Measurements from ENCODE around the gene GNAL.
"Not testable (repeated sequence)": the region's sequence is repeated elsewhere in the genome, so short reads cannot be mapped to it uniquely, and the experiment has no call there.

Gene GNAL

DNA sequence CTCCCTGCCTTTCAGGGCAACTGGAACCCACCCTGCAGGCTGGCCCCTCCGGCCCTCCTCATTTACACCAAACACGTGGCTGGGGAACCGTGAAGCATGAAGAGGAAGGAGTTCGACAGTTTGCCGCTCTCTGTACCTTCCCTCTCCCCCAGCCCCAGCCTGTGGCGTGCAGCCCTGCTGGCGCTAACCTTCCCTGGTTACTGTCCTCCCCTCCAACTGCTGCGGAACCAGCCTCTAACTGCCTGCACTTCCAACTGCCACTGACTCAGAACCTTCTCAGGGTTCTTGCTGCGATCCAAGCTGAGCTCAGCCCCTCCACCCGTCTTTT is 19.2 kb upstream of the GNAL start:
- no peak for FAIRE-seq

DNA sequence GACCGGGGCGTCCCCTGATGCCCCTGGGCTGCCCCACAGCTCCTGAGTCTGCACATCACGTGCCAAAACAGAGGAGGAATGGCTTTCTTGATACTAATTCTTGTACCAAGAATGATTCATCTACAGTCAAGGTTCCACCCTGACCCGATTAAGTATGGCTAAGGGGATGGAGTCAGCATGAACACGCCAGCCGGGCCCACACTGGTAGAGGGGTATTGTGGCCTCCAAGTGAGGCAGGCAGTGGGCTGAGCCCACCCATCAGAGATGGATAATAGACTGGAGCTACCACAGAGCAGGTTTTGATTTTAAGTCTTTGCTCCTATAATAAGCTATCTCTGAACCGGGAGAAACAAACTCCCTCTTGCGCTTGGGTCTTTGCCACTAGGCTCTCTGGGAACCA is 17.9 kb upstream of the GNAL start:
- FAIRE-seq = no peak

DNA sequence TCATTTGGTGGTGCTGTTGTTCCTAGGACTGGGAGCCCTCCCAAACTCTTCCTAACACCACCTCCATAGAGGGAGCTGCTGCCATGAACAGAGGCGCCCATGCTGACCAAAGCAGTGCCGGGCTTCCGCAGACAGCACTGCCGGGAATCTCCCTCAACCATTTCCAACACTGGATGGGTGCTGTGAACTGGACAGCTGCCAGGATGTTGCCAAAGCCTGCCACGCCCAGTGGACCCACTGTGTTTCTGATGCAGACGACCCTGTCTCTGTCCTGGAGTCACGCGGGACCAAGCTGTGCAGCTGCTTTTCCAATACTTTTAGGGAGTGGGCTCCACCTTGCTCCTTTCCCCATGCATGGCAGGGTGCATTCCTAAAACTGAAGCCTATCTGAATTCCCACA is 16.9 kb upstream of the GNAL start:
- no peak for FAIRE-seq

DNA sequence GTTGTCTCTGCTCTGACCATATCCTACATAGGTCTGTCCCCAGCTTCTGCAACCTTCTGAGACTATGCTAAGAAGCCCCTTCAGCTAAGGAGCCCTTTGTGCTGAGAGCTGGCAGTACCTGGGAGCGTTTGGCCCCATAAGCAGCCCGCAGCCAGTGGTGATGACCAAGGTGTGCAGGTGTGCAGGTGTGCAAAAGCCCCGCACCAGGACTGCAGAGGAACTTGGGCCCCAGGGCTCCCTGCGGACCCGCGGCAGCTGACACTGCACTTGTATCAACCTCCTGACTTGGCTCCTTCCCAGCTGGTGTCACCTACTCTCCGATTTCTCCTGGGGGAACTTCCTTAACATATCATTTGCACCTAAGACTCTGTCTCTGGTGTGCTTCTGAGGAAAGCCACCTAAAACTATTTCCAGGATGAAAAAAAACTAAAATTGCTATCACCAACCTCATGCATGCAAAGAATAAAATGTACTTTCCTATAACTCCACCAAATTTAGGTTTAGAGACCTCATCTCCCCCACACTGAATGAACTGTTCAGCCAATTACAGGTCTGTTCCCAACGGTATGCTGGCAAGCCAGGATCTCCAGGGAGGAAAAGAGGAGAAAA is 16.1 kb upstream of the GNAL start:
- no peak for FAIRE-seq

DNA sequence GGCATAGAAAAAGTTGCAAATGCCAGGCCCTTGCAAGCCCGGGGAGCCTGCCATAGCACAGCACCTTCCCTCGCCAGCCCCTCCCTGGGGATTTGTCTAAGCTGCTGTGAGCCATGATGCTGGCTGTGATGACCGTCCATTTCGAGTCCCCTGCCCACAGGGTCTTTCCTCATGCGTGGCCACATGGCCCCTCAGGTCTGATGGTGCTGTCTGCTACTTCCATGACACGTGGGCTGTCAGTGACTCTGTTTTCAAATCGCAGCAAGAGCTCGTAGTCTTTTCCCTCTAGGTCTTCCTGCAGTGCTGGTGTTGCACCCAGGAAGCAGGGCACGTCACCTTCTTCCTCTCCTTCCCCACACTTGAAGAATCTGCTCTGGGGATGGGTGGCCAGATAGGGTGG is 15.5 kb upstream of the GNAL start:
- FAIRE-seq = no peak

DNA sequence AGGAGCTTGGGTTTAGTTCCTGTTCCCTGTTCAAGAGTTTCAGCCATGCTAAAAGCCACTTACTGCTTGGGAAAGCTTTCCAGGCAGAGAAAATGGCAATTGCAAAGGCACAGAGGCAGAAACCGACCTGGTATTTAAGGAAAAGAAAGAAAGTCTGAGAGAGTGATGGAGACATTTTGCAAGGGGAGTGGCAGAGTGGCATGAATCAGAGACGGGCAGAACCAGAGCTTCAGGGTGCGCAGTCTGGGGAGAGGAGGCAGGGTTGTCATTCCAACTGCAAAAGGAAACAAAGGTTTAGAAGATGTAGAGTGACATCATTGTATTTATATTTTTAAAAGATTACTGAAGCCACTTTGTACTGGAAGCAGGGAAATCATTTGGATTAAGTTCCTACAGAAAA is 14.9 kb upstream of the GNAL start:
- FAIRE-seq = no peak

DNA sequence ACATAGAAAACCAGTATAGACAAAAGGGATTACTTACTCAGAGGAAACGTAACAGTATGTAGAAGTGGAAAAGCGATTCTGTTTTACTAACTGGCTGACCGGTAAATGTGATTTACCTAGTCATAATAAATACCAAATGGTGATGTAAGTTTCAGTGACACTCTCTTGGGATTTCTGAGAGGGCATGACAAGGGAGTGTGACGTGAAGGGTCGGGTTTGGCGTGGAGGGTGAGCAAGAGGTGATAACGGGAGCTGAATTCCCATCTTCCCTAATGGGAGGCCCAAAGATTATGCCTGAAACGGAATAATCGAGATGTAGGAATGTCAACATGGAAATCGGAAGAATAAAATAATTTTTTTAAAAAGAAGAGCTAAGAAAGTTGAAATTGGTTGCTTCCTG is 12.7 kb upstream of the GNAL start:
- no peak for FAIRE-seq

DNA sequence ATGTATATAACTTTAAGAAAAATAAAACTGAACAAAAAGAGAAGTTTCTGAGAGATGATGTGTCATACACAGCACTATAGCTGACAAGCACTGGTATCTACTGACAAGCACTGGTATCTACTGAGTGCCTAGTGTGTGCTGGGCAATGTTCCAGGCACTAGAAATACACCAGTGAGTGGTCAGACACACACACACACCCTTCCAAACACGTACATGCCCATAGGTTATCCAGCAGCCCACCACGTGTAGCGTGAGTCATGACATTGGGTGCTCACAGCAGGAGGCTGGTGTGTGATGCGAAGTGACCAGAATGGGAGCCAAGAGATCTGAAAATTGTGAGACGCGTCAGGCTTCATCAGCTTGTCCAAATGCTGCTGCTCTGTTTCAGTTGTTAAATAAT is 12.2 kb upstream of the GNAL start:
- FAIRE-seq = no peak

DNA sequence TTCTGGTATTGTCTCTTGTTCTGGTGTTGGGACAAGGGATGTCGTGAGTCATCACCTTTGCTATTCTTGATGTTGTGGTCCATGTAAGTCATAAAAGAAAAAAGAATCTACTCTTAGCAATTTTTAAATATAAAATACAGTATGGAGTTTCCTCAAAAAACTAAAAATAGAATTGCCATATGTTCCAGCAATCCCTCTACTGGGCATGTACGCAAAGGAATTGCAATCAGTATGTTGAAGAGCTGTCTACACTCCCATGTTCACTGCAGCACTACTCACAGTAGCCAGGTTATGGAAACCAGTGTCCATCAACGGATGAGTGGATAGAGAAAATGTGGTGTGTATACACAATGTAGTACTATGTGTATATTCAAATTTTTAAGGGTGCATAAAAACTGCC is 10.9 kb upstream of the GNAL start:
- FAIRE-seq = no peak

DNA sequence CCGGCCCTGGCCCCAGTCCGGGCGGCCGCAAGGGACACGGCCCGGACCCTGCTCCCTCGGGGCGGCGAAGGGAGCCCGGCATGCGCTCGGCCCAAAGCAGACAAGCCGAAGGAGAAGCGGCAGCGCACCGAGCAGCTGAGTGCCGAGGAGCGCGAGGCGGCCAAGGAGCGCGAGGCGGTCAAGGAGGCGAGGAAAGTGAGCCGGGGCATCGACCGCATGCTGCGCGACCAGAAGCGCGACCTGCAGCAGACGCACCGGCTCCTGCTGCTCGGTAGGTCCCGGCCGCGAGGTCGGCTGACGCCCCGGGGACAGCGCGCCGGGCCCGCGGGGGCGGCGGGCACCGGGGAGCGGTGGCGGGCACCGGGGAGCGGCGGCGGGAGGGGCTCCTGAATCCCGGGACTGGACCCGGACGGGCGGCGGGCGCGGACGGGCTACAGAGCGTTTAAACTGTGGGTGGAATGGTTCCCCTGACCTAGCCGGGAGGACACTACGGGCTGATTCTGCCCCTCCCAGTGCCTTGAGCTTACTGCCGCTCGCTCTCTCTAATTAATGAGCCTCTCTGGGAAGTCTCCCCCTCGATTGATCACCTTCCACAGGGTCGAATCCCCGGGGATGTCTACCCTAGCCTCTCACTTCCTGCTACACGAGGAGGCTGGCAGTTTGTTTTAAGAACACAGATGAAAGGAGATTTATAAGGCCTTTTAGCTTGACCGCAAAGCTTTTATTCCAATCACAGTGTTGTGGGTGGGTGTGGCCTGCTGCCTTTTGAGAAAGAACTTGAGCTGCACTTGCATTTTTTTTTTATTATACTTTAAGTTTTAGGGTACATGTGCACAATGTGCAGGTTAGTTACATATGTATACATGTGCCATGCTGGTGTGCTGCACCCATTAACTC is 853 bp downstream of the GNAL start:
- FAIRE-seq = no peak

DNA sequence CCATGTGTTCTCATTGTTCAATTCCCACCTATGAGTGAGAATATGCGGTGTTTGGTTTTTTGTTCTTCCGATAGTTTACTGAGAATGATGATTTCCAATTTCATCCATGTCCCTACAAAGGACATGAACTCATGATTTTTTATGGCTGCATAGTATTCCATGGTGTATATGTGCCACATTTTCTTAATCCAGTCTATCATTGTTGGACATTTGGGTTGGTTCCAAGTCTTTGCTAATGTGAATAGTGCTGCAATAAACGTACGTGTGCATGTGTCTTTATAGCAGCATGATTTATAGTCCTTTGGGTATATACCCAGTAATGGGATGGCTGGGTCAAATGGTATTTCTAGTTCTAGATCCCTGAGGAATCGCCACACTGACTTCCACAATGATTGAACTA is 1.6 kb downstream of the GNAL start:
- FAIRE-seq = not testable (repeated sequence)

DNA sequence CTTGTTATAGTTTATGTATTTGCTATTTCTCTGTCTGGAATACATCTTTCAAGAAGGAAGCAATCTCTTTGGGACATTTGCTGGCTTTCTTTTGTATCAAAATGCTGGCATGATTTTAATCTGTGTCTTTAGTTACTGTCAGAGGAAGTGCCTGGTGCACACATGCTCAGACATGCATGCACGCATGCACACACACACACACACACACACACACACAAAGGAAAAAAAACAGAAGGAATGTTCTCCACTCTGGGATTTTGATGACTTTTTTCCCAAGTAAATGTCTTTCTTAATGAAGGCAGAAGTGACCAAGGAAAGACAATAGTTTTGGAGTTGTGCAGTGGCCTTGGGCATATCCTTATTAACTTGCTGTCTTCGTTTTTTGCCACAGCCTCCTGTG is 6.7 kb downstream of the GNAL start:
- no peak for FAIRE-seq

DNA sequence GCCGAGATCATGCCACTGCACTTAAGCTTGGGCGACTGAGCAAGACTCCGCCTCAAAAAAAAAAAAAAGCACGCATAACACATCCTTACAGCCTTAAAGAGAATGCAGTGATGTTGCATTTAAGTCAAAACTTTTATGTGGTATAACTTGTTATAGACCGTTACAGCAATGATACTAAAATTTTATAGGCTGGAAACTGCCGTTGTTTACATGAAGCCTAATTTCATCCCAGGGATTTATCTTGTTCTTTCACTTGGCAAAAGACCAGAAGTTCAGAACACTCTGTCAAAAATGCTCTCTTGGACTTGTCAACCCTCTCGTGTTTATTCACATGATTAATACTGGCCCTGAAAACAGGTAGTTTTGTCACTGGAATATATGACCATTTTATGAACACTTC is 7.4 kb downstream of the GNAL start:
- no peak for FAIRE-seq

DNA sequence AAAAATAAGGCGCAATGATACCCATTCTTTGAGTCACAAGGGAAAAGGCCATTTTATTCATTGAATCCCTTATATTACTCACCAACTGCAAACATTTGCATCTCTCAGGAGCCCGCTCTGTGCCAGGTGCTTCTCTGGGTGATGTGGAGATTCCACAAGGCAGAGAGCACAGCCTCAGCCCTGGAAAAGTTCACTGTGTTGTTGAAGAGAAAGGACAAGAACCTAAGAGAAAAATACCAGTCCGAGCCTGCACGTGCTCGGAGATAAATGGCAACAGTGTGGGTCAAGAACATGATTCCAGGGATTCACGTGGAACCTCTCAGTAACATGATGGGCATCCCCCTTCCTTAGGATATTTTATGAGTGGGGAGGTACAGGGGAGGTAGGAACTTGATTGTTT is 11.8 kb downstream of the GNAL start:
- no peak for FAIRE-seq

DNA sequence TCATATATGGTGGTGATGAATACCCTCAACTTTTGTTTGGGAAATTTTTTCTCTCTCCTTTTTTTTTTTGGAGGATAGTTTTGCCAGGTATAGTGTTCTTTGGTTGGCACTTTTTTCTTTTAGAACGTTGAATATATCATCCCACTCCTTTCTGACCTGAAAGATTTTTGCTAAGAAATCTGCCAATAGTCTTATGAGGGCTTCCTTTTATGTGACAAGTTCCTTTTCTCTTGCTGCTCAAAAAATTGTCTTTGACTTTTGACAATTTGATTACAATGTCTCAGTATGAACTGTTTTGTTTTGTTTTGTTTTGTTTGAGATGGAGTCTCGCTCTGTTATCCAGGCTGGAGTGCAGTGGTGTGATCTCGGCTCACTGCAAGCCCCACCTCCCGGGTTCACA is 21.5 kb downstream of the GNAL start:
- FAIRE-seq = no peak

DNA sequence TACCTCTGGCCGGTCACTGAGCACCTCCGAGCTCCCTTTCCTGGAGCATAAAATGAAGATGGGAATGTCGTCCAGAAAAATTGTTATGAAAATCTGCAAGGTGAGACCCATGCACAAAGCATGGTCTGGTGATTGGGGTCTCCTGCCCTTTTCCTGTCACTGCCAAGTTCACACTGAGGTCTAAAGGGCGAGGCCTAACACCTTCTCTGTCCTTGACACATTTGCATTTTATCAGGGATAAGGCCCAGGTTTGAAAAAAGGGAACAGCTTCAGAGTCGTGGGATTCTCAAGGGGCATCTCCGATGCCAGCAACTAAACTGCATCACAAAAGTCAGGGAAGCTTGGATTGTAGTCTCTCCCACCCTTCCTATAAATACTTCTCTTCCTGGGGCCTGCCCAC is 24.7 kb downstream of the GNAL start:
- no peak for FAIRE-seq

DNA sequence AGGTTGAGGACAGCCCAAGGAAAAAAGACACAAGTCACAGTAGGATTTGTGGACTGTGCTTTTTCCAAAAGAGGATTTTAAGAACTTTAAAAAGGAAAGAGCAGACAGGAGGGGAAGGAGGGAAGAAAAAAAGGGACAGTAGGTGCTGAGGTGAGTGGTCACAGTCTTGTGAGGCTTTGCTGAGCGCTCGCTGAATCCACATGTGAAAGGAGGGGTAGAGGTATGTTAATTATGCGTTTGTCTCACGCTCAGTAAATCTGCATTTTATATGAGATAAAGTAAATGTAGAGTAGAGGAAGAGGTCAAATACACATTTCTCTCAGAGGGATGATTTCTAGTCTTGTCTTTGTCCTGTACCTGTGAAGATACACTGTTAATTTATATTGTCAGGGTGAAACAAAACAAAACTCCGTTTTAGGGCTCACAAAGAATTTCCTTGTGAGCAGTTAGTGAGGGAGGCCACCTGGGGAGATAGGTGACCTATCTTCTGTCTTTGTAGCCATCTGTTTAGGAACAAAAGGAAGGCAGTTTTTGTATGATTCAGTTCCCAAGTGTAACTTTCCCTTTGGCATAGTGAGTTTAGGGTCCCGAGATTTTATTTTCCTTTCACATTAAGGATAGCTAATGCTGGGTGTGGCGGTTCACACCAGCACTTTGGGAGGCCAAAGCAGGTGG is 25.3 kb downstream of the GNAL start:
- no peak for FAIRE-seq

DNA sequence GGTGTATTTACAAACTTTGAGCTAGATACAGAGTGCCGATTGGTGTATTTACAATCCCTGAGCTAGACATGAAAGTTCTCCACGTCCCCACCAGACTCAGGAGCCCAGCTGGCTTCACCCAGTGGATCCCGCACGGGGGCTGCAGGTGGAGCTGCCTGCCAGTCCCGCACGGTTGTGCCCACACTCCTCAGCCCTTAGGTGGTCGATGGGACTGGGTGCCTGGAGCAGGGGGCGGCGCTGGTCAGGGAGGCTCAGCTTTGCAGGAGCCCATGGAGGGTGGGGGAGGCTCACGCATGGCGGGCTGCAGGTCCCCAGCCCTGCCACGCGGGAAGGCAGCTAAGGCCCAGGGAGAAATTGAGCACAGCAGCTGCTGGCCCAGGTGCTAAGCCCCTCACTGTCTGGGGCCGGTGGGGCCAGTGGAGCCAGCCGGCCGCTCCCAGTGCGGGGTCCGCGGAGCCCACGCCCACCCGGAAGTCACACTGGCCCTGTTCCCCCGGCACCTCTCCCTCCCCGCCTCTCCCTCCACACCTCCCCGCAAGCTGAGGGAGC is 27.8 kb downstream of the GNAL start:
- FAIRE-seq = not testable (repeated sequence)

DNA sequence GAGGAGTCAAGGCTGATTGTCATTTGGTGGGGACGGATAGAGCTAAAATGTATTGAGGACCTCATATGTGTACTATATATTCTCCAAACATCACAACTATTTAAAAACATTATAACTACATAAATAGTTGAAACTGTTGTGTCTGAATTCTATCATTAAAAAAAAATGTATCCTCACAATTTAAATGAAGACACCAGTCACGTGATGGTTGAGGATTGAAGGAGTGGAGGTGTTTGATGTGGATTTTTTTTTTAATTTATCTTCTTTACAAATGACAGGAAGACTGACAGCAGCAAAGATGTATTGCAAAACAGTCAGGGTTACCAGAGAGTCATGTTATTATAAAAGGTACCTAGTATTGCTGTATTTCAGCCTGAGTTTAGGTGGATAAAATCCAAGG is 30.0 kb downstream of the GNAL start:
- FAIRE-seq = no peak

DNA sequence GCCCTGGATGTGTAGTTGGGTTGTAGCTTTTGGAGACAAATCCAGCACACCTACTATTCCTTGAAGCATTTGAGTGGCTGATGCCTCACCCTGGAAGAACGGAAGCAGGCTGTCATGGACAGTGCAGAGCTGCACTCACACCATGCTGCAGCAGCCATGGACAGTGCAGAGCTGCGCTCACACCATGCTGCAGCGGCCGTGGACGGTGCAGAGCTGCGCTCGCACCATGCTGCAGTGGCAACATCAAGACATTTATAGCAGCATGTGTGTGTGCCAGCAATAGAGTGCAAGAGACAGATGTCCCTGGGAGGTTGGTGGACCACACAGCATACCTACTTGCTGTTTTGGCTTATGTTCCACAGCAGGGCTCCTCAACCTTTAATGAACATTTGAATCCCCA is 30.6 kb downstream of the GNAL start:
- no peak for FAIRE-seq

DNA sequence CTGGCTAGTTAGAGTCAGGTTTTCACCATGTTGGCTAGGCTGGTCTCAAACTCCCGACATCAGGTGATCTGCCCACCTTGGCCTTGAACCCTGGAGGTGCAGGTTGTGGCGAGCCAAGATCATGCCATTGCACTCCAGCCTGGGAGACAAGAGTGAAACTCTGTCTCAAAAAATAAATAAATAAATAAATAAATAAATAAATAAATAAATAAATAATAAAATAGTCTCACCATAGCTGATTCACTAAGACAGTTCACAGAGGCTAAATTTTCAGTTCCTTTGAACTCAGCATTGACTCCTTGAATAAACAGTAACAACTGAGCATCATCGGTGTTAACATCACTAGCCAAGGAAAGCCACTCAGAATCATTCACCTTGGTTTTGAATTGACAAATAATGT is 32.7 kb downstream of the GNAL start:
- FAIRE-seq = no peak

DNA sequence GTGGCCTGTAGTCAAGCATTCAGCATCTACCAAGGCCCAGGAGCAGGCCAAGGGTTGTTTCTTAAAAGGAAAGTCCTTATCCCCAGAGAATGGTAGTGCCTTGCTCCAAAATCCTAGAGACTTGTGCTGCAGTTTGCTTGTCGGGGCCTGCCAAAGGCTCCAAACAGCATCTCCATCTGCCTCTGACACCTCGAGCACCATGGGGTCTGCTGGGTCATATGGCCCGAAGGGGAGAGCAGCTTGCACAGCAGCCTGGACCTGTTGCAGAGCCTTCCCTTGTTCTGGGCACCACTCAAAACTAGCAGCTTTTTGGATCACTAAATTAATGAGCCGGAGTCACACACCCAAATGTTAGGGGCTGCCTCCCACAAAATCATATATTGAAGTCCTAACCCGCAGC is 35.7 kb downstream of the GNAL start:
- no peak for FAIRE-seq

DNA sequence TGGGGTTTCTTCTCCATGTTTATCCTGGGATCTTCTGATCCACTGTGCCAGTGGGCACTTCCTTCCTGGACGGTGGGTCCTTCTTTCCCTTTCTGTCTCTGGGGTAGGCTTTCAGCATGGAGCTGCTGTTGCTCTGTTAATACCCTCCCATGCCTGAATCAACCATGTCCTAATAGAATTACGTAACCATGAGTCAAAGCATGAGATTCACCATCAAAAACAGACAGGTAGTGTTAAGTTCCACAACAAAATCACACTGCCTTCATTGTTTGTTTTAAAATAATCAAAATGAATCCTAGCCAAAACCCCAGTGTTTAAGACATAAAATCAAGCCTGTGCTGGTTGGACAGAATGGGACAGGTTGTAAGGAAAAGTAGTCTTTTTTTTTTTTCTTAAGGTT is 37.5 kb downstream of the GNAL start:
- FAIRE-seq = no peak

DNA sequence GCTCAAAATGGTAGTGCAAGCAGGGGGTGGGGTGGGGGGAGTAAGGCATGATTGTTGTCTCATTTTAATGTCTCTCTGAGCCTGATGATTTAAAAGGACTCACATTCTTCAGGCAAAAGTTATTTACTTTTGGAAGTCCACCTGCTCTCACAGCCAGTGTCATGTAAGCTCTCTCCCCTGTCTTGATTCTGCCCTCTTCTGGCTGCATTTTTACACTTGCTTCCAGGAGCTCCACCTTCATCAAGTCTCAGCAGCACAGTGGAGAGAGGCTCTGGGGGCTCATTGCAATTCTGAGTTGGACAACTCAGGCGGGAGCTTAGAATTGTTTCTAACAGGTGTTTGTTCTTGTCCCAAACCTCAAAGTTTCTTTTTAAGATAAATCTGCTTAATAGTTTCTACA is 39.2 kb downstream of the GNAL start:
- FAIRE-seq = no peak
